GM19351 (cell line): ENCODE results near the gene SENP7.
A peak's percentile ranks its signal among the peaks of the same experiment; 100 is the strongest.
"Not testable (repeated sequence)": the region's sequence is repeated elsewhere in the genome, so short reads cannot be mapped to it uniquely, and the experiment has no call there.

Source experiments
- ATAC-seq: cut with Tn5 transposase; IDR thresholded peaks from one replicate; pipeline ENCODE4 v1.9.1; 2021; ENCODE audit warnings: mild to moderate bottlenecking, moderate library complexity; ENCODE audit not compliant: unreplicated experiment

SENP7 gene

GRCh38 chr3:101454629-101455028, 58.4 kb downstream of the SENP7 start:
- no peak for ATAC-seq

GRCh38 chr3:101453961-101454360, 59.1 kb downstream of the SENP7 start:
- no peak for ATAC-seq

- ATAC-seq = not testable (repeated sequence)
These were observed 74.4 kb downstream of the SENP7 start for GRCh38 chr3:101438641-101439040.

DNA sequence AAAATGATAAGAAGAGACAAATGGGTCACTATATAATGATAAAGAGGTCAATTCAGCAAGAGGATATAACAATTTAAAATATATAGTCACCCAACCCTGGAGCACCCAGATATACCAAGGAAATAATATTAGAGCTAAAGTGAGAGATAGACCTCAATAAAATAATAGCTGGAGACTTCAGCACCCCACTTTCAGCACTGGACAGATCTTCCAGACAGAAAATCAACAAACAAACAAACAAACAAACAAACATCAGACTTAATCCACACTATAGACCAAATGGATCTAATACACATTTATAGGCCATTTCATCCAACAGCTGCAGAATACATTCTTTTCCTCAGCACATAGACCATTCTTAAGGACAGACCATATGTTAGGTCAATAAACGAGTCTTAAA, 79.4 kb downstream of the SENP7 start:
- no peak for ATAC-seq

GRCh38 chr3:101423984-101424888, 88.8 kb downstream of the SENP7 start:
- no peak for ATAC-seq

DNA sequence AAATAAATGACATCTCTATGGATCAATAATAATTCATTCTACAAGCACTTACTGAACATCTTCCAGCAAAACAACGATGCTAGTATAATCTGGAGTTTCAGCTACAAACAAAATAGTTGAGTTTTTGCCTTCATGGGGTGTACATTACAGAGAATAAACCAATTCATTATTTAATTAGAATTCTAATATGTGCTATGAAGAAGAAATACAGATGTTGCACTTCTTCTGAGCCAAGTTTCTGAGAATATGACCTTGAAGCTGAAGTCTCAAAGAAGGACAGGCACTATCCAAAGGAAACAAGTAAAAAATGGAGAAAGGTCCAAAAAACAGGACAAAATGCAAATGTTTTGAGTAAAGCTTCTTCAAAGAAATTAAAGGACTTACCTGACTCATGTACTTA, 94.2 kb downstream of the SENP7 start:
- no peak for ATAC-seq

DNA sequence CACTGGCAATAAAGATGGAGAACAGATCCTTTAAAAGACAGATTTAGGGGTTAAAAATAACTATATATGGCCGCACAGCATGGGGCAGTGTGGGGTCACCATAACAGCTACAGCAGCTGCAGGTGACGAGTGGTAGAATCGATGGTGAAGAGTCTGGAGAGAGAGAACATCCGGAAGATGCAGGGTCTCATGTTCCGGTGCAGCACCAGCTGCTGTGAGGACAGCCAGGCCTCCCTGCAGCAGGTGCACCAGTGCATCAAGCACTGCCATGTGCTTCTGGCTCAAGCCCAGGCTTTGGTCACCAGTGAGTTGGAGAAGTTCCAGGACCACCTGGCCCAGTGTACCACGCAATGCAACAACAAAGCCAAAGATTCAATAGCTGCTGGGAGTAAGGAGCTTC, 98.9 kb downstream of the SENP7 start:
- ATAC-seq = no peak

DNA sequence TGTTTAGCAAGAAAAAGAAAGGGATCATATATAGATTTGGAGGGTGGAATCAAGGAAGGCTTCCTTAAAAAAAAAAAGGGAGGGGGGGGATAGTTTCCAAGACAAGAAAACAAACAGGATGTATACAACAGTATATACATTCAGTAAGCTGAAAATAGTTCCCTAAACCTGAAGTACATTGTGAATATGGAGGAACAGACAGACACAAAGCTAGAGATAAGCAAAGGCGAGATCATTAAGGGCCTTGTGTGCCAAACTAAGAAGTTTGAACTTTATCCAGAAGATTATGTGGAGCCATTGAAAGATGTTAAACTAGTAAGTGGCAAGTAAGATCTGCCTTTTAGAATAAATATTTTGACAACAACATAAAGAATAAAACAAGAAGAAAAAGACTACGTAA, 99.4 kb downstream of the SENP7 start:
- ATAC-seq = no peak

DNA sequence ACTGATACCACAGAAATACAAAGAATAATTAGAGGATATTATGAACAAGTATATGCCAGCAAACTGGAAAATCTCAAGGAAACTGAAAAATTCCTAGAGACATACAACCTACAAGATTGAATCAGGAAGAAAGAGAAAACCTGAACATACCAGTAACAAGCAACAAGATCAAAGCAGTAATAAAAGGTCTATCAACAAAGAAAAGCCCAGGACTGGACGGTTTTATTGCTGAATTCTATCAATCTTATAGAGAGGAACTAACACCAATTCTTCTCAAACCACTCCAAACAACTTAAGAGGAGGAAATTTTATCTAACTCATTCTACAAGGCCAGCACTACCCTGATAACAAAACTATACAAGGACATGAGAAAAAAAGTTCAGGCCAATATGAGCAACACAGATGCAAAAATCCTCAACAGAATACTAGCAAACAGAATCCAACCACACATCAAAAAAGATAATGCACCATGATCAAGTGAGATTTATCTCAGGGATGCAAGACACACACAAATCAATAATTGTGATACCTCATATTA, 121.5 kb downstream of the SENP7 start:
- no peak for ATAC-seq

DNA sequence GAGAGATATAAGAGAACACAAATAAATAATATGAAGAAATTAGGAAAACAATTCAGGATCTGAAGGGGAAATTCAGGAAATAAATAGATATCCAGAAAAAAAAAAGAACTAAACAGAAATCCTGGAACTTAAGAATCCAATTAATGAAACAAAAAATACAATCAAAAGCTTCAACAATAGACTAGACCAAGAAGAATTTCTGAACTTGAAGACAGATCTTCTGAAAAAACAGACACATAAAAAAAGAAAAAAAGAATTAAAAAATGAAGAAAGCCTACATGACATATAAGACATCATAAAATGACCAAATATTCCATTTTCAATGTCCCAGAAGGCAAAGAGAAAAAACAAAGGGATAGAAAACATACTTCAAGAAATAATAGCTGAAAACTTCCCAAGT, 124.3 kb downstream of the SENP7 start:
- no peak for ATAC-seq

- ATAC-seq = no peak
These were observed 125.7 kb downstream of the SENP7 start for GRCh38 chr3:101387351-101387750.

DNA sequence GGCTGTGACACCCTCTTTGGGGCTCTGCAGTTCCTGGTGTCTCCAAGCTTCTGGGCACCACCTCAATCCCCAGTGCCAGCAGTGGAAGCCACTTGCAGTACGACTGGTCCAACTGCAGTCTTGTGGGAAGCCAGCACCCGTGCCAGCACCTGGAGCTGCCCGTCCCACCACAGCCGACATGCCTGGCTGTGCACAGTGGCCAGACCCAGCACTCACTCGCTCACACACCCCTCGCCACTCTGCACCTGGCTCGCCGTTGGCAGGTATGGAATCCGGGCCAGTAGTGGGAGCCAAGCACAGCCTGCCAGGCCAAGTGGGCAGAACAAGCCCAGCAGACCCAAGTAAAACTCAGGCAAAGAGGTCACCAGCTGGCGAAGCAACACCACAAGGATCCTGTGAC, 128.6 kb downstream of the SENP7 start:
- no peak for ATAC-seq

GRCh38 chr3:101383656-101384055, 129.4 kb downstream of the SENP7 start:
- no peak for ATAC-seq

GRCh38 chr3:101383156-101383575, 129.8 kb downstream of the SENP7 start:
- no peak for ATAC-seq

DNA sequence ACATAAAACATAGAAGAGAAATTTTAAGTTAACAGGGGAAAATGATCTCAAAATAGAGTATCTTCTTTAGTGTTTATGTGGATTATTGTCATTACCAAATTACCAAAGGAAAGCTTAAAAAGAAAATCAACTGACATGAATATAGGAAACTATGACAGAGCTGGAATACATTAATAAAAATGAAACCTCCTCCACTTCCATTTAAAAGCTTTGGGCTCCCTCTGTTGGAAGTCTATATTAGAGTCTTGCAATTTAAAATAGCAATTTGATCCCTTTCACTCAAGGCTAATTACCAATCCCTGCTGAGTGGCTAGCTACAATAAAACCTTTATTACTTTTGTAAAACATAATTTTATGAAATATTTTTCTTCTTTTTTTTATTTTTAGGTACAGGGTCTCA, 131.2 kb downstream of the SENP7 start:
- ATAC-seq = no peak

GRCh38 chr3:101379658-101380376, 133.2 kb downstream of the SENP7 start:
- peak; percentile 93 for ATAC-seq

GRCh38 chr3:101377796-101378195, 135.2 kb downstream of the SENP7 start:
- ATAC-seq = no peak

- ATAC-seq = no peak
These were observed 135.8 kb downstream of the SENP7 start for GRCh38 chr3:101377209-101377608.

GRCh38 chr3:101375586-101375985, 137.4 kb downstream of the SENP7 start:
- no peak for ATAC-seq

GRCh38 chr3:101362406-101362805, 150.6 kb downstream of the SENP7 start:
- no peak for ATAC-seq

DNA sequence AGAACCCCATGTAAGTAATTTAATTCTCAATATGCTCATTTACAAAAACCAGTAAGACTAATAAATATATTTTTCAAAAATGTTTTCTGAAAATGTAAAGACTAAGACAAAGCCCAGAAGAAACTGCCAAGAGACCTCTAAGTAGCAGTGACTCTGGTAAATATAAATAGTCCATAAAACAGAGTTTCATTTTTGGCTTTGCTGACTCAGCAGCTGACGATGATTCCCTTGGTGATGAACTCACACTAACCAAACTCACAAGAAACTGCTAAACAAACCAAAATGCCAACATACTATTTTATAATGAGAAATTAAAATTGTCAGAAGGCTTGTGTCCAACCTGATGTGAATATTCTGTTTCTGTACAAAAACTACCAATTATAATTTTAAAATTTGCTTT, 161.2 kb downstream of the SENP7 start:
- ATAC-seq = no peak

- no peak for ATAC-seq
These were observed 172.4 kb downstream of the SENP7 start for GRCh38 chr3:101340591-101340990.
